Prostate gland (tissue), 2 donors: ENCODE data around the gene SBNO2.

Experiments
- POLR2A ChIP-seq: fragments of 450-650 bp; IDR thresholded peaks from one replicate; pipeline ENCODE4 v1.6.1; 2016; ENCODE audit warnings: antibody characterized with exemption, mild to moderate bottlenecking
- POLR2AphosphoS5 ChIP-seq: sonication (generic); formaldehyde crosslinking; IDR thresholded peaks from one replicate; pipeline ENCODE4 v1.6.1; 2017; ENCODE audit warnings: antibody characterized with exemption
- TF ChIP-seq, protein P1 (sequence below), 4 experiments: fragments of 200-600 bp in 2 of 4; fragments of 450-650 bp in 2 of 4; sonication (generic) in 2 of 4; IDR thresholded peaks; 1 replicate in 3 of 4; 2 replicates in 1 of 4; pipeline ENCODE4 v1.5.1; 2016 to 2019; ENCODE audit warnings: antibody characterized with exemption in 4 of 4, mild to moderate bottlenecking in 2 of 4, moderate library complexity in 2 of 4

DNA sequence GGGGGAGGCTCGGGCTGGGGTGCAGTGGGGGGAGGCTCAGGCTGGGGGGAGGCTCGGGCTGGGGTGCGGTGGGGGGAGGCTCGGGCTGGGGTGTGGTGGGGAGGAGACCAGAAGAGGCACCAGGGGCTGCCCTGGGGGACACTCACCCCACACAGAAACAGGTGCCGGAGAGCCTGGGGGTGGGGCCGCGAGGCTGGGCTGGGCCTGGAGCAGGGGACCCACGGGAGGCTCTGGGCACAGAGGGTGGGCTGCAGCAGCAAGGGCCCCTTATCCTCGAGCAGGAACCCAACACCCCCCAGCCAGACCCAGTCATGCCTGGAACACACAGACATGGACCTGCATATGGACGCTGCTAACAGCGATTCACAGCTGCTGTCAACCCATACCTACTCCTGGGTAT lies 35.9 kb downstream of the SBNO2 start:
- TF ChIP-seq POLR2AphosphoS5 = no peak
- TF ChIP-seq, protein P1, sequence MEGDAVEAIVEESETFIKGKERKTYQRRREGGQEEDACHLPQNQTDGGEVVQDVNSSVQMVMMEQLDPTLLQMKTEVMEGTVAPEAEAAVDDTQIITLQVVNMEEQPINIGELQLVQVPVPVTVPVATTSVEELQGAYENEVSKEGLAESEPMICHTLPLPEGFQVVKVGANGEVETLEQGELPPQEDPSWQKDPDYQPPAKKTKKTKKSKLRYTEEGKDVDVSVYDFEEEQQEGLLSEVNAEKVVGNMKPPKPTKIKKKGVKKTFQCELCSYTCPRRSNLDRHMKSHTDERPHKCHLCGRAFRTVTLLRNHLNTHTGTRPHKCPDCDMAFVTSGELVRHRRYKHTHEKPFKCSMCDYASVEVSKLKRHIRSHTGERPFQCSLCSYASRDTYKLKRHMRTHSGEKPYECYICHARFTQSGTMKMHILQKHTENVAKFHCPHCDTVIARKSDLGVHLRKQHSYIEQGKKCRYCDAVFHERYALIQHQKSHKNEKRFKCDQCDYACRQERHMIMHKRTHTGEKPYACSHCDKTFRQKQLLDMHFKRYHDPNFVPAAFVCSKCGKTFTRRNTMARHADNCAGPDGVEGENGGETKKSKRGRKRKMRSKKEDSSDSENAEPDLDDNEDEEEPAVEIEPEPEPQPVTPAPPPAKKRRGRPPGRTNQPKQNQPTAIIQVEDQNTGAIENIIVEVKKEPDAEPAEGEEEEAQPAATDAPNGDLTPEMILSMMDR (IDR thresholded peaks at IDR 0.05) = no peak
- no peak for TF ChIP-seq POLR2A
